Myometrial cell (primary cell): ENCODE results near the gene MRPL27. TPM values are rescaled to one million over a fixed set of nuclear protein-coding genes. Genes with fewer than 3 reads are reported as not detected.

Source experiments
- total RNA-seq: library from RNA; depleted of rRNA; stranded (reverse); fragments of >200 nt; gene quantifications from 2 replicates; pipeline ENCODE4 v1.2.3, GENCODE V29; 2015

MRPL27 gene
- total RNA-seq = 109 and 135 TPM in 2 replicates

DNA sequence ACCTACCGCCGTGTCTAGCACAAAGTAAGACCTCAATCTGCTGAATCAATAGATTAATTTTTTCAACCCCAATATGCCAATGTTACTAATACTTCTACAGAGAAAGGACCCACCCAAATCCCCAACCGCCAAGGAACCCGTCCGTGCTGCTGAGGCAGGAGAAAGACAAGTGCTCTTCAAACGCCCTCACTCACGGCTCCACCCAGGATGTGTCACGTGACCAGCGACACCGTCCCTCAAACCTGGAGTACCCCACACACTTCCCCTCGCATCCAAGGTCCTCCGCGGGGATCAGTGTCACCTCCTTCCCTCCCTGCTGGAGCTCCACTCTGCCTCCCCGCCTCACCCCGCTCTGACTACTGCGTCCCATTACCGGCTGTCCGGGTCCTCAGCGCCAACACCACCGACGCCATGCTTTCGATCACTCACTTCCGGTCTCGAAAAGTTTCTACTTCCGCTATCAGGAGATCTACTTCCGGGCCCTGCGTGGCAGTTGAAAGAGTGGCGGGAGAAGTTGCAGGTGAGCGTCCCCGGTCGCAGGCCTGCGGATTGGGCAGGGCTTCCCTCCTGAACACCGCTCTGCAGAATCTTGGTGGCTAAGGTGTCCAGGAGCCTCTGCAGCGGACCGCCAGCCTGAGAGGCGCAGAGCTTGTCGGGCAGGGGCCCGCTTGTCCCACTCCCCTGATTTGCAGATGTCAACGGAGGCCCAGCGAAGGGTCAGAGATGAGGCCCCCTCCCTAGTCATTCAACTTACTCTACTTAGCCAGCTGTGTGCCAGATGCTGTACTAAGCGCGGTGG is at the start of gene MRPL27, which contains the start of gene EME1:
Gene MRPL27 (minus strand): TSS at position 427 of the 799 bp plus-strand sequence. CDS start 14 bp downstream, at position 413.
Gene EME1 (plus strand): TSS at position 472 of the 799 bp plus-strand sequence. CDS start 1,980 bp downstream, outside the sequence.

DNA sequence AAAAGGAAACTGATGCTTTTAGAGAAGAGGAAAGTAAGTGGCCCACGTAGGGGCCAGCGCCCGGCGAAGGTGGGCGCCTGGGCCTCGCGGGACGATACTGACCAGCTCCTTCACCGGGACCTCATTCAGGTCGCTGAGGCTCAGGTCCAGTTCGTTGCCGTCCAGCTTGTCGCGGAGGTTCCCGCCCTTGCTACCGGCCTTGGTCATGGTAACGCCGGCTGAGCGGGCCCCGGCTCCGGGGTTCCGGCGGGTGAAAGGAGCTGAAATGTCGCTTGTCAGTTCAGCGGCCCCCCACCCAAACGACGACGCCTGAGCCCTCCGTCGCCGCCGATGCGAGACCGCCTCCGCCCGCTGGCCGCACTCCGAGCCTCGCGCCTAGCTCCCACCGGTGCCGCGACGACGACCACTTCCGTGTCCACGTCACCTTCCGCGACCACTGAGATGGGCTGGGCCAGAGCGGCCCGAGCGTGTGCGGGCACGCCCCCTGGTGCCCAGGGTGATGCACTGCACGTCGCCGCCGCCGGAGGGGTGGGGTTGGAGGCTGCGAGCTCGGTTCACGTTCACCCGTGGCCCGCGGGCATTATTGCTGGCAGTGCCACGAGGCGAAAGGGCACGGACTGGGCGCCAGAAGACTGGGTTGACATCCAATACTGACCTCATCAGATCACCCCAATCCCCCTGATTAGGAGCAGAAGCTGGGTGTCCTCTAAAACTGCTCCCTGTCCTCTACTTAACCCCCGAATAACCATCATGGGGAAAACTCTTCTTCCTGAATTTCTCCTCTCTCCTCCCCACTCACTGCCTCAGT is 24.3 kb upstream of the MRPL27 start, which contains the start of gene LRRC59:
Gene LRRC59 (minus strand): TSS at position 413 of the 808 bp plus-strand sequence. CDS start 206 bp downstream, at position 207.

DNA sequence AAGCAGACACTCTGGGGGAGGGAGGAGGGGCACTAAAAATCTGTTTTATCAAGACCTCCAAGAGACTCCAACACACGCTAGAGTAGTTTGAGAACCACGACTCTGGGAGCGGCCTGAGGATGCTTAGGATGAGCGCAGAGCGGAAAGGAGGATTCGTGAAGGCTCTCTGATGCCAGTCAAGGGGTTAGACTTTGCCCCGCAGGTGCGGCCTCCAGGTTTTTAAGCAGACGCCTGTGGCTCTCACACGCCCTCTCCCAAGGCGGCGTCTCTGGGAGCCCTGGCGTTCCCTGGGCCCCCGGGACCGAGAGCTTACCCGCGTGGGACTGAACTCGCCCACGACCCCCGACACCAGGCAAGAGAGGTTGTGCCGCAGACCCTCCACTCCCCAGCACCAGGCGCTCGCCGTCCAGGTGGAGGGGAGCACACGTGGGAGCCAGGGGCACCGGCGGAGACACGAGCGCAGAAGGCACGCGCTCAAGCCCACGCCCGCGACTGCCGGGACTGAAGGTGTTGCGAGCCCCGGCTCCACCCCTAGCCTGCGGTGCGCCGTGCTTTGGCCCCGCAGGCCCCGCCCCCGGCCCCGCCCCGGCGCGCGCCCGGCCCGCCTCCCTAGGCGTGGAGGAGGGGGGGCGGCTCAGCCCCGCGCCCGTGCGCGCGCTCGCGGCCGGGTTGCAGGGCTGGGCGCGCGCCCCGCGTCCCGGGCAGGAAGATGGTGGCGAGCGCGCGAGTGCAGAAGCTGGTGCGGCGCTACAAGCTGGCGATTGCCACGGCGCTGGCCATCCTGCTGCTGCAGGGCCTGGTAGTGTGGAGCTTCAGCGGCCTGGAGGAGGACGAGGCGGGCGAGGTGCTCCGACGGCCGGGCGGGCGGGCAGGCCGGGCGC is 27.3 kb downstream of the MRPL27 start, which contains the start of gene XYLT2:
Gene XYLT2 (plus strand): TSS at position 695 of the 881 bp plus-strand sequence. CDS start 15 bp downstream, at position 710.

Other genes with a start within 250 kb of the MRPL27 start
- gene SAMD14, start 243.0 kb downstream of the MRPL27 start, total RNA-seq = 1.2 and 1.4 TPM in 2 replicates
- gene PPP1R9B, start 222.5 kb downstream of the MRPL27 start, total RNA-seq = 26.5 and 33.7 TPM in 2 replicates
- under 0.01 TPM in 1 of 2 replicates, not detected in the other for gene SGCA, start 207.2 kb downstream of the MRPL27 start, total RNA-seq
- 2,214 and 2,222 TPM in 2 replicates for gene COL1A1, start 171.6 kb downstream of the MRPL27 start, total RNA-seq
- gene TMEM92, start 98.7 kb downstream of the MRPL27 start, total RNA-seq = 0.29 and 0.89 TPM in 2 replicates
- gene XYLT2, start 27.1 kb downstream of the MRPL27 start, total RNA-seq = 70.2 and 72.1 TPM in 2 replicates
- gene EME1, start within 50 bp of the MRPL27 start, total RNA-seq = 5.0 and 17.6 TPM in 2 replicates
- 265 and 282 TPM in 2 replicates for gene LRRC59, start 24.3 kb upstream of the MRPL27 start, total RNA-seq
- 14.7 and 17.0 TPM in 2 replicates for gene ACSF2, start 53.0 kb upstream of the MRPL27 start, total RNA-seq
- not detected in 2 replicates for gene CHAD, start 95.7 kb upstream of the MRPL27 start, total RNA-seq
- gene RSAD1, start 105.7 kb upstream of the MRPL27 start, total RNA-seq = 12.9 and 19.3 TPM in 2 replicates
- gene MYCBPAP, start 135.3 kb upstream of the MRPL27 start, total RNA-seq = 1.2 TPM in 1 of 2 replicates, not detected in the other
- under 0.01 TPM in 1 of 2 replicates, not detected in the other for gene EPN3, start 159.6 kb upstream of the MRPL27 start, total RNA-seq
- gene SPATA20, start 174.0 kb upstream of the MRPL27 start, total RNA-seq = 64.9 and 75.2 TPM in 2 replicates
- gene CACNA1G, start 187.5 kb upstream of the MRPL27 start, total RNA-seq = not detected in 2 replicates